ENCODE data around the gene WASHC4.

DNA sequence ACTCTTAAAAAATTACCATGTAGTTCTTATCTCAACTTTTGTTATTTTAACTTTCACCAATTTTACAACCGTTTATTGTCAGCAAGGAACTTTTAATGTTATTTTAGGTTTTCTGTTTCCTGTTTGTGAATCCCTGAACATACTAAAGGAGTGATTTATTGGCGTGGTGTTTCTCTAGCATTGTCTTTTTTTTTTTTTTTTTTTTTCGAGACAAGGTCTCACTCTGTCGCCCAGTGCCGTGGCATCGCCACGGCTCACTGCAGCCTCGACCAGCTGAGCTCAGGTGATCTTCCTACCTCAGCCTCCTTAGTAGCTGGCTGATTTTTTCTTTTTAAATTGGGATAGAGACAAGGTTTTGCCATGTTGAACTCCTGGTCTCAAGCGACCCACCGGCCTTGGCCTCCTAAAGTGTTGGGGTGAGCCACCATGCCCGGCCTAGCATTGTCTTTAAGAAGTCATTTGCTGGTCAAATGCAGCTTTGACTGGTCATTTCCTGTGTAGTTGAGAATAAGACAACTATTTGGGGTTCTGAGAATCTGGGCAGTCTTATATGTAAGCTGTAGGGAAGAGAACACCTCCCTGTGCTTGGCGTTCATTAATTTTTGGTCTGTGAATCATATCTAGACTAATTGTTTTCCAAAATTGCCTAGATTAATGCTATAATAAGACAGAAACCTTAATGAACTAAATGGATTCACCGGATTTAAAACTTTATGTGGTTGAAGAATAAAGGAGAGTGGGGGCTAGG lies 2.1 kb downstream of the WASHC4 start:
- TF ChIP-seq, protein P1, sequence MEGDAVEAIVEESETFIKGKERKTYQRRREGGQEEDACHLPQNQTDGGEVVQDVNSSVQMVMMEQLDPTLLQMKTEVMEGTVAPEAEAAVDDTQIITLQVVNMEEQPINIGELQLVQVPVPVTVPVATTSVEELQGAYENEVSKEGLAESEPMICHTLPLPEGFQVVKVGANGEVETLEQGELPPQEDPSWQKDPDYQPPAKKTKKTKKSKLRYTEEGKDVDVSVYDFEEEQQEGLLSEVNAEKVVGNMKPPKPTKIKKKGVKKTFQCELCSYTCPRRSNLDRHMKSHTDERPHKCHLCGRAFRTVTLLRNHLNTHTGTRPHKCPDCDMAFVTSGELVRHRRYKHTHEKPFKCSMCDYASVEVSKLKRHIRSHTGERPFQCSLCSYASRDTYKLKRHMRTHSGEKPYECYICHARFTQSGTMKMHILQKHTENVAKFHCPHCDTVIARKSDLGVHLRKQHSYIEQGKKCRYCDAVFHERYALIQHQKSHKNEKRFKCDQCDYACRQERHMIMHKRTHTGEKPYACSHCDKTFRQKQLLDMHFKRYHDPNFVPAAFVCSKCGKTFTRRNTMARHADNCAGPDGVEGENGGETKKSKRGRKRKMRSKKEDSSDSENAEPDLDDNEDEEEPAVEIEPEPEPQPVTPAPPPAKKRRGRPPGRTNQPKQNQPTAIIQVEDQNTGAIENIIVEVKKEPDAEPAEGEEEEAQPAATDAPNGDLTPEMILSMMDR (conservative IDR thresholded peaks at IDR 0.05; ENCODE audit: low read depth, low read length) = no peak
- no peak for TF ChIP-seq EZH2 (IDR thresholded peaks at IDR 0.05; ENCODE audit: borderline replicate concordance, low read depth, low read length, poor library complexity, severe bottlenecking)

Measured in A673 (cell line).